Stimulated activated CD8-positive, alpha-beta memory T cell treated with anti-CD3 and anti-CD28 coated beads, Interleukin-15, amount 100 ng/mL, for 1 hour (primary cell): ENCODE results near the gene PPP4C.

Source experiments
- DNase-seq: peaks from one replicate; pipeline ENCODE4 v3.0.0-alpha.2; 2020; ENCODE audit warnings: low read depth

PPP4C gene

GRCh38 chr16:30054959-30055553 lies 20.7 kb upstream of the PPP4C start:
- DNase-seq: no peak

GRCh38 chr16:30060346-30060745 lies 15.4 kb upstream of the PPP4C start:
- DNase-seq: no peak

- no peak for DNase-seq
Observed at GRCh38 chr16:30060836-30061554, 14.8 kb upstream of the PPP4C start.

- DNase-seq: no peak
Observed at GRCh38 chr16:30063278-30063892, 12.4 kb upstream of the PPP4C start.

GRCh38 chr16:30063893-30064728 lies 11.7 kb upstream of the PPP4C start:
- peak; percentile 49 for DNase-seq

GRCh38 chr16:30064729-30065101 lies 11.1 kb upstream of the PPP4C start:
- DNase-seq: no peak

- peak; percentile 84 for DNase-seq
Observed at GRCh38 chr16:30065102-30065942, 10.5 kb upstream of the PPP4C start, which contains the start of gene ALDOA. ALDOA (plus strand) TSS chr16:30065760; CDS start chr16:30066898, 1,138 bp downstream.

- no peak for DNase-seq
Observed at GRCh38 chr16:30065943-30066760, 9.6 kb upstream of the PPP4C start.

GRCh38 chr16:30066761-30067583 lies 8.8 kb upstream of the PPP4C start:
- DNase-seq: no peak

GRCh38 chr16:30067584-30067916 lies 8.2 kb upstream of the PPP4C start:
- no peak for DNase-seq

GRCh38 chr16:30068333-30068732 lies 7.5 kb upstream of the PPP4C start:
- no peak for DNase-seq

- no peak for DNase-seq
Observed at GRCh38 chr16:30068750-30069610, 6.8 kb upstream of the PPP4C start.

- no peak for DNase-seq
Observed at GRCh38 chr16:30069611-30070462, 6.0 kb upstream of the PPP4C start.

- no peak for DNase-seq
Observed at GRCh38 chr16:30070490-30070889, 5.3 kb upstream of the PPP4C start.

- DNase-seq: no peak
Observed at GRCh38 chr16:30076276-30076791, 540 bp downstream of the PPP4C start.

GRCh38 chr16:30077656-30078055 lies 1.9 kb downstream of the PPP4C start:
- no peak for DNase-seq

- no peak for DNase-seq
Observed at GRCh38 chr16:30078744-30079143, 3.0 kb downstream of the PPP4C start.

- no peak for DNase-seq
Observed at GRCh38 chr16:30079480-30079879, 3.7 kb downstream of the PPP4C start.
